ENCODE measurements around the gene LAMA3.

DNA sequence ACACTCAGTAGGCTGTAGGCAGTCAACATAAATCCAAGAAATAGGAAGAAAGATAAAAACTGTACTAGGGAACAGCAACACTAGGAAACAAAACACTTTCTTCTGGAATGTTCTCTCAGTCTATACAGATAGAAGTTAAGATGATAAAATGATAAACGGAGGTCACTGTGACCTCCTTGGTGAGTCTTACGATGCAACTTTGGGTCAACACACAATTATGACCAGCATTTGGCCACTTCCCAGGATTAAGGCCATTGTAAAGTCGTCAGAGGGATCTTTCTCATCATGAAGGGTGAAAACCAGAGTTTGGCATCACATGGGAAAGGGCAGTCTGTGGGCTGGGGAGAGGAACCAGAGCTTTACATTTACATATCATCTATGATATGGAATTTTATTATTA lies 33.4 kb downstream of the LAMA3 start:
- no peak for TF ChIP-seq POLR2A (IDR thresholded peaks at IDR 0.05; ENCODE audit: low read depth, low read length)
- no peak for TF ChIP-seq POLR2AphosphoS5 (IDR thresholded peaks at IDR 0.05; ENCODE audit: insufficient read depth, low read depth, low read length)
- no peak for TF ChIP-seq JUN (IDR thresholded peaks at IDR 0.05; ENCODE audit: borderline replicate concordance, insufficient read depth, insufficient read length, low read depth)
- no peak for TF ChIP-seq CTCF (IDR thresholded peaks at IDR 0.05; ENCODE audit: extremely low read depth in 1 of 2, insufficient read depth in 1 of 2, low read depth in 1 of 2, low read length in 2 of 2)
- no peak for TF ChIP-seq FOS (IDR thresholded peaks at IDR 0.05; ENCODE audit: borderline replicate concordance, insufficient read depth, low read length)
- TF ChIP-seq EZH2 (IDR thresholded peaks at IDR 0.05; ENCODE audit: borderline replicate concordance, low read depth, low read length, severe bottlenecking), result no peak
- TF ChIP-seq MYC (IDR thresholded peaks at IDR 0.05; ENCODE audit: low read depth, low read length), result no peak

All from endothelial cell of umbilical vein (primary cell).